Neuronal stem cell (in vitro differentiated cells): Measurements from ENCODE around the gene MACF1.

Experiments
- DNase-seq: peaks from one replicate; pipeline ENCODE4 v3.0.0-alpha.2; 2013; ENCODE audit warnings: low spot score
- H2AFZ ChIP-seq: one replicate; pipeline ENCODE4 v1.6.1; 2013; ENCODE audit warnings: mild to moderate bottlenecking, low read length, inconsistent platforms
- H2AK5ac ChIP-seq: 2 replicates; pipeline ENCODE4 v1.6.1; 2013; ENCODE audit warnings: low read depth, mild to moderate bottlenecking, inconsistent platforms, low read length, moderate library complexity, mixed read lengths
- H2BK120ac ChIP-seq: 2 replicates; pipeline ENCODE4 v1.6.1; 2013; ENCODE audit warnings: low read depth, mild to moderate bottlenecking, inconsistent platforms, low read length, moderate library complexity, mixed read lengths
- H2BK12ac ChIP-seq: one replicate; pipeline ENCODE4 v1.6.1; 2013; ENCODE audit warnings: low read length, inconsistent platforms
- H2BK15ac ChIP-seq: 2 replicates; pipeline ENCODE4 v1.6.1; 2013; ENCODE audit warnings: mild to moderate bottlenecking, low read length, inconsistent platforms, mixed read lengths
- H2BK5ac ChIP-seq: one replicate; pipeline ENCODE4 v1.6.1; 2013; ENCODE audit warnings: inconsistent platforms, mild to moderate bottlenecking, low read length, moderate library complexity
- H3K14ac ChIP-seq: one replicate; pipeline ENCODE4 v1.6.1; 2013; ENCODE audit warnings: low read length, inconsistent platforms
- H3K18ac ChIP-seq: 2 replicates; pipeline ENCODE4 v1.6.1; 2013; ENCODE audit warnings: low read length, inconsistent platforms
- H3K23ac ChIP-seq: 2 replicates; pipeline ENCODE4 v1.6.1; 2013; ENCODE audit warnings: low read depth, mild to moderate bottlenecking, mixed read lengths, low read length, inconsistent platforms; ENCODE audit not compliant: poor library complexity
- H3K27ac ChIP-seq: replicated peaks from 3 replicates; pipeline ENCODE4 v1.5.1; 2013; ENCODE audit warnings: low read length, inconsistent platforms
- H3K27me3 ChIP-seq, 3 experiments: 2 replicates each; pipeline ENCODE4 v1.6.1; 2013; ENCODE audit warnings: low read length in 3 of 3, mild to moderate bottlenecking in 2 of 3, inconsistent platforms in 1 of 3, low read depth in 1 of 3, mixed read lengths in 1 of 3, moderate library complexity in 1 of 3; ENCODE audit not compliant: control insufficient read depth in 3 of 3, insufficient read depth in 3 of 3
- H3K36me3 ChIP-seq, 2 donors: replicated peaks in 1 of 2; 2 replicates each; pipeline ENCODE4 v1.6.1; 2013; ENCODE audit warnings: low read length in 2 of 2; ENCODE audit not compliant: control insufficient read depth in 2 of 2, insufficient read depth in 2 of 2
- H3K4ac ChIP-seq: 2 replicates; pipeline ENCODE4 v1.6.1; 2013; ENCODE audit warnings: inconsistent platforms, mild to moderate bottlenecking, low read length, moderate library complexity
- H3K4me1 ChIP-seq, 2 donors: 1 replicate in 1 of 2; 2 replicates in 1 of 2; pipeline ENCODE4 v1.6.1; 2013; ENCODE audit warnings: low read length in 2 of 2, low read depth in 1 of 2; ENCODE audit not compliant: control insufficient read depth in 2 of 2, insufficient read depth in 1 of 2
- H3K4me2 ChIP-seq: one replicate; pipeline ENCODE4 v1.6.1; 2013; ENCODE audit warnings: mild to moderate bottlenecking, low read length, inconsistent platforms; ENCODE audit not compliant: insufficient read depth, poor library complexity, severe bottlenecking
- H3K4me3 ChIP-seq, 2 donors: 2 replicates each; pipeline ENCODE4 v1.5.1; 2013; ENCODE audit warnings: low read length in 2 of 2, mild to moderate bottlenecking in 2 of 2, inconsistent platforms in 1 of 2, moderate library complexity in 1 of 2
- H3K79me1 ChIP-seq: one replicate; pipeline ENCODE4 v1.6.1; 2013; ENCODE audit warnings: low read depth, mild to moderate bottlenecking, inconsistent platforms, low read length, moderate library complexity
- H3K9ac ChIP-seq: one replicate; pipeline ENCODE4 v1.6.1; 2013; ENCODE audit warnings: mild to moderate bottlenecking, low read depth, low read length, inconsistent platforms; ENCODE audit not compliant: poor library complexity
- H3K9me3 ChIP-seq, 2 donors: replicated peaks in 1 of 2; 2 replicates each; pipeline versions ENCODE3 to v1.6.1; 2013; ENCODE audit warnings: low read length in 2 of 2, mild to moderate bottlenecking in 2 of 2, inconsistent platforms in 1 of 2, low read depth in 1 of 2, mixed read lengths in 1 of 2, moderate library complexity in 1 of 2; ENCODE audit not compliant: control insufficient read depth in 2 of 2, insufficient read depth in 1 of 2
- H4K8ac ChIP-seq: one replicate; pipeline ENCODE4 v1.6.1; 2013; ENCODE audit warnings: low read depth, mild to moderate bottlenecking, inconsistent platforms, low read length, moderate library complexity
- H4K91ac ChIP-seq: one replicate; pipeline ENCODE4 v1.6.1; 2013; ENCODE audit warnings: low read length, low read depth, mild to moderate bottlenecking, inconsistent platforms; ENCODE audit not compliant: poor library complexity
- WGBS, 2 donors: extraction: QIAGEN DNeasy Blood & Tissue Kit; methylation state at CpG; one replicate each; pipeline ENCODE4 v1.1.7; 2013; ENCODE audit warnings: missing lambda C conversion rate in 2 of 2, mixed read lengths in 1 of 2; ENCODE audit not compliant: insufficient read length in 2 of 2, insufficient replicate concordance in 1 of 2; ENCODE audit errors: extremely low coverage in 2 of 2; 5-methylcytosine and 5-hydroxymethylcytosine counted together

Gene MACF1

DNA sequence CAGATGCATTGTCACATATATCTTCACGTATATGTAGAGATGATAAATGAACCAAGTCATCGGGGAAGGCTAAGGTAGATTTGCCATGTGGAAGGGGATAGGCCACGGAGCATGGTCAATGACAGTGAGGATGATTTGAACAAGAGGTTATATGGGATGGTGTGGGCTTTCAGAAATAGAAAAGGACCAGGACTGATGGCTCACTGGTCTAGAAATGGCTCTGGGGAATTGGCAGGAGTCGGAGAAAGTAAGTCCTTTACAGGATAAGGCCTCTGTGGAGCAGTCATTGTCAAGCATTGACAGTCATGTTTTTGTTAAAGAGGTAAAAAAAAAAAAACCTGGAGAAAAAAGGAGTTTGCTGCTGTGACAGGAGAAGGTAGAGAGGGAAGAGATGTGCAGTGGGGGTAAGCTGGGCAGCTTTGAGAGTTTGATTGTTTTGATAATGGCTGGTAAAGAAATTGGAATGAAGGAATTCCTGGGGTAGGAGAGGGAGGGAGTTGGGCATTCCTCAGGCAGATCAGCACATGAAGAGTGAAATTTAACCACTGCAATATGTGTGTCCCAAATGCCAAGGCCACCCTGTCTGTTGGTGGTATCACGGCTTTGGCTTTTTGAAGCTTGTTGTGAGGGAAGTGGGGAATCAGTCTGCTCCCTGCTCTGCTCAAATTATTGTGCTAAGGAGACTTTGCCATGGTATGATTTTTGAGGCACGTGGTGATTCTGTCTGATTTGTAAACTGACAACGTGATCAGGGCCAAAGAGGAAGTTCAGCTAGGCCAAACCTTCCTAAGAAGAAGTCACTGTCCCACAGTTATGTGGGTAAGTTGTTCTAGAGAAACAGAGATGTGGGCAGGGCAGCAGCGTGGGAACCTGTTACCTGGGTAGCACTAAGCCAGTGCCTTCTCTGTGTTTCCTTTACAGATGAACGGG lies 26.0 kb downstream of the MACF1 start:
- no CpG with 5 or more reads among the region's 9 CpGs for WGBS, 2 donors
- DNase-seq: no peak
- peaks cover 5 to 29% of the 10 kb centered on the region in 2 donors for H3K36me3 ChIP-seq

DNA sequence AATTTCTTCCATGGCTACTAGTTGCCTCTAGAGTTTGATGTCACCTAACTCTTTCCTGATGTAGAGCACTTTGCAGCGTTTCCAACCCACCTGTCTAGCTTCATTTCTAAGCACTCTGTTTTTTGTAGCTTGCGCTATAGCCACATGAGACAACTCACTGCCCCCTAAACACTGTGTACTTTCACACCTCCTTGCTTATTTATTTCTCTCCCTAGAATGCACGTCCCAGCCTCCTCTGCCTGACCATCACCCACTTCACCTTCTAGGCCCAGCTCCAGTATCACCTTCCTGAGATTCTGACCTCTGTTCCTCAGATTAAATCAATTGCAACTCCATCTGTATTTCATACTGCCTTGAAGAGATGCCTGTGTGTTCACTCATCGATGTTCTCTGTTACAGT lies 32.5 kb downstream of the MACF1 start:
- Histone ChIP-seq H3K36me3 (peaks cover 8 to 42% of the 10 kb centered on the region in 2 donors), H3K23ac (no peak overlapping the region), H3K4me3 (no peak overlapping the region), H4K8ac (no peak overlapping the region), H4K91ac (no peak overlapping the region), H2BK15ac (no peak overlapping the region), H3K18ac (no peak overlapping the region), H2BK5ac (no peak overlapping the region), H3K27me3 (no peaks in the 10 kb centered on the region), H3K9me3 (peaks cover 2 to 7% of the 10 kb centered on the region in 2 donors), H3K4me2 (no peak overlapping the region), H3K4ac (no peak overlapping the region), H2BK12ac (no peak overlapping the region), H3K4me1 (peaks cover 0 to 6% of the 10 kb centered on the region in 2 donors), H3K14ac (no peak overlapping the region), H3K79me1 (peaks cover 3% of the 10 kb centered on the region), H3K27ac (no peak overlapping the region), H2AFZ (no peak overlapping the region), H3K9ac (no peak overlapping the region), H2AK5ac (no peak overlapping the region), H2BK120ac (no peak overlapping the region)
- no peak for DNase-seq
- no CpG with 5 or more reads among the region's 4 CpGs for WGBS, 2 donors

More for the DNA sequence above, 26.0 kb downstream of the MACF1 start:
- H4K91ac ChIP-seq: no peak overlapping the region
- no peak overlapping the region for H2BK15ac ChIP-seq
- no peak overlapping the region for H2AFZ ChIP-seq
- no peak overlapping the region for H3K4ac ChIP-seq
- no peak overlapping the region for H3K4me2 ChIP-seq
- H2BK12ac ChIP-seq: no peak overlapping the region
- H3K14ac ChIP-seq: no peak overlapping the region
- no peaks in the 10 kb centered on the region for H3K79me1 ChIP-seq
- H3K27me3 ChIP-seq: no peaks in the 10 kb centered on the region
- peaks cover 2 to 4% of the 10 kb centered on the region in 2 donors for H3K9me3 ChIP-seq
- H2BK5ac ChIP-seq: no peak overlapping the region
- H3K4me1 ChIP-seq: peaks cover 0 to 20% of the 10 kb centered on the region in 2 donors
- H3K9ac ChIP-seq: no peak overlapping the region
- no peak overlapping the region for H3K23ac ChIP-seq
- no peak overlapping the region for H2BK120ac ChIP-seq
- H3K27ac ChIP-seq: peak overlapping the region; percentile 38
- H2AK5ac ChIP-seq: no peak overlapping the region
- no peak overlapping the region for H3K18ac ChIP-seq
- H4K8ac ChIP-seq: no peak overlapping the region
- peak overlapping the region in 1 of 2 donors; percentile 1 for H3K4me3 ChIP-seq

DNA sequence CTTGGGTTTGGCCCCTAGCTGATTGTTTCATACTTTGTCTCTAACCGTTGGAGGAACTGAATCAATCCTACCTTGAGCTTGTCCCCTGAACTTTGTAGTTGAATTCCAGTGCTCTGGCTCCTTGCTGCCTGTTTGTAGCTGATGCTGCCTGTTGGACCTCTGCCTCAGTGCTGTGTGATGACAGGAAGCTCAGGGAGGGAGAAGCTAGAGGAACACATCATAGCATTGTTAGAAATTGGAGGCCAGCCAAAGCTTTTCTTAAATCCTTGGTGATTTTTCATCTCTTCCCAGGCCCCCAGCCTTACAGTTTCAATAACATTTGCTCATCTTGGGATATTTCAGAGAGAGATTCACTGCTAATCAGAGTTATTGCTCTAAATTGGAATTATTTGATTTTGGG lies 34.0 kb downstream of the MACF1 start:
- H3K9me3 ChIP-seq: peaks cover 0 to 7% of the 10 kb centered on the region in 2 donors
- H4K8ac ChIP-seq: no peak overlapping the region
- no peak overlapping the region for H2BK120ac ChIP-seq
- H3K18ac ChIP-seq: no peak overlapping the region
- peaks cover 0 to 3% of the 10 kb centered on the region in 2 donors for H3K4me1 ChIP-seq
- WGBS, 2 donors: no CpG with 5 or more reads among the region's 1 CpG
- no peak overlapping the region for H3K9ac ChIP-seq
- DNase-seq: no peak
- no peak overlapping the region for H3K27ac ChIP-seq
- H4K91ac ChIP-seq: no peak overlapping the region
- H3K27me3 ChIP-seq: no peaks in the 10 kb centered on the region
- H3K36me3 ChIP-seq: peaks cover 3 to 33% of the 10 kb centered on the region in 2 donors
- peaks cover 5% of the 10 kb centered on the region for H3K79me1 ChIP-seq
- no peak overlapping the region for H2AFZ ChIP-seq
- no peak overlapping the region for H3K4me2 ChIP-seq
- H3K4ac ChIP-seq: no peak overlapping the region
- no peak overlapping the region for H2BK12ac ChIP-seq
- no peak overlapping the region for H2BK15ac ChIP-seq
- no peak overlapping the region for H3K4me3 ChIP-seq
- H3K23ac ChIP-seq: no peak overlapping the region
- H2AK5ac ChIP-seq: no peak overlapping the region
- H3K14ac ChIP-seq: no peak overlapping the region
- no peak overlapping the region for H2BK5ac ChIP-seq

DNA sequence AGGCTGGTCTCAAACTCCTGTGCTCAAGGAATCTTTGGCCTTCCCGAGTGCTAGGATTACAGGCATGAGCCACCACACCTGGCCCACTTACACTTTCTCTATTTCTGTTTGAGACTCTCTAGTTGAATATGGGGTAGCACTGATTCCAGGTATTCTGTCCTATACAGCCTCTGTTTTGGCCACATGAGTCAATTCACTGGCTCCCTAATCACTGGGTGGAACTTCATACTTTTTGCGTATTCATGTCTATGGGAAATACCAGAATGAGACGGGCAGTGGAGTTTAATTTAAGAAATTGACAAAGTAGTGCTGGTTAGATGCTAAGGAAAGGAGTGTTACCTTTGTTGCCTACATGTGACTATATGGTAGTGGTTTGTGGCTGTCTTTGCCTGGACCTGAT lies 35.5 kb downstream of the MACF1 start:
- Histone ChIP-seq H3K36me3 (peaks cover 3 to 32% of the 10 kb centered on the region in 2 donors), H3K79me1 (peaks cover 5% of the 10 kb centered on the region), H2BK120ac (no peak overlapping the region)

More for the DNA sequence above, 35.5 kb downstream of the MACF1 start:
- Histone ChIP-seq H2BK15ac (no peak overlapping the region), H2BK12ac (no peak overlapping the region), H3K9ac (no peak overlapping the region), H2AK5ac (no peak overlapping the region), H3K4me2 (no peak overlapping the region), H4K8ac (no peak overlapping the region), H3K4me1 (peaks cover 0 to 3% of the 10 kb centered on the region in 2 donors), H3K18ac (no peak overlapping the region), H3K9me3 (peaks cover 0 to 7% of the 10 kb centered on the region in 2 donors), H3K14ac (no peak overlapping the region), H3K4ac (no peak overlapping the region), H3K27me3 (no peaks in the 10 kb centered on the region), H3K23ac (no peak overlapping the region), H3K4me3 (no peak overlapping the region), H4K91ac (no peak overlapping the region), H2AFZ (no peak overlapping the region), H3K27ac (no peak overlapping the region), H2BK5ac (no peak overlapping the region)
- no peak for DNase-seq
- WGBS, 2 donors: no CpG with 5 or more reads among the region's 3 CpGs
